Type B pancreatic cell (in vitro differentiated cells): Measurements from ENCODE around the gene EPB41L4B. TPM values are rescaled to one million over a fixed set of nuclear protein-coding genes. Genes with fewer than 3 reads are reported as not detected.

ENCODE experiments used
- DNase-seq: peaks from one replicate; pipeline ENCODE4 v3.0.0; 2021; ENCODE audit warnings: mixed read lengths; ENCODE audit not compliant: unreplicated experiment; ENCODE audit errors: extremely low spot score
- H3K27ac Mint-ChIP-seq: 2 replicates; pipeline ENCODE4 v1.8.0; 2021; ENCODE audit warnings: mild to moderate bottlenecking, mixed read lengths
- H3K27me3 Mint-ChIP-seq: 2 replicates; pipeline ENCODE4 v1.8.0; 2021; ENCODE audit warnings: mixed read lengths
- H3K36me3 Mint-ChIP-seq: 2 replicates; pipeline ENCODE4 v1.8.0; 2021; ENCODE audit warnings: mixed read lengths
- H3K4me1 Mint-ChIP-seq: one replicate; pipeline ENCODE4 v1.8.0; 2021; ENCODE audit warnings: mixed read lengths; ENCODE audit not compliant: unreplicated experiment
- H3K4me3 Mint-ChIP-seq: 2 replicates; pipeline ENCODE4 v1.8.0; 2021; ENCODE audit warnings: mild to moderate bottlenecking, mixed read lengths
- H3K9me3 Mint-ChIP-seq: 2 replicates; pipeline ENCODE4 v1.8.0; 2021; ENCODE audit warnings: mixed read lengths
- total RNA-seq: library from RNA; stranded (reverse); gene quantifications from 2 replicates; pipeline ENCODE4 v1.2.1, GENCODE V29; 2021; ENCODE audit warnings: low replicate concordance
- TF ChIP-seq, protein P1 (sequence below): fragments of 200-600 bp; sonication (generic); conservative IDR thresholded peaks from 2 replicates; pipeline ENCODE4 v1.5.0; 2021; ENCODE audit warnings: antibody characterized with exemption, mild to moderate bottlenecking

Gene EPB41L4B
- total RNA-seq, 1 donor from 2014 or later: 14.4 TPM

DNA sequence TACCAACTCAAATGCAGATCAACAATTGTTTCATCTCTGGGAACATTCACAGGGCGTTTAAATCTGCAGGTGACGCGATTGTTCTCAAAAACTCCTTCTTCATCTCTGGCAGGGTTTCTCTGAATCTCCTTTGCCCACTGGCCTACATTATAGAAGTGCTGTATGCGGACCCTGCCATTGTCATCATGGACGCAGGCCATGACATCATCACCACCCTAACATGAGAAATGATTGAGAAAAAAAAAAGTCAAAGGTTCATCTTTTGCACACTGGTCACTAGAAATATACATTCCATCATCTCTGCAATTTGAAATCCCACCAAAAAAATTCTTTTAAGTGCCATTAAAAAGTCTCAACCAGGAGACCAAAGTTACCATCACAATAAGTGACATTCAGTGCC, 179.5 kb downstream of the EPB41L4B start:
- DNase-seq: no peak
- no peak overlapping the region for H3K27ac Mint-ChIP-seq
- peaks cover 4% of the 10 kb centered on the region for H3K4me1 Mint-ChIP-seq
- TF ChIP-seq, protein P1, sequence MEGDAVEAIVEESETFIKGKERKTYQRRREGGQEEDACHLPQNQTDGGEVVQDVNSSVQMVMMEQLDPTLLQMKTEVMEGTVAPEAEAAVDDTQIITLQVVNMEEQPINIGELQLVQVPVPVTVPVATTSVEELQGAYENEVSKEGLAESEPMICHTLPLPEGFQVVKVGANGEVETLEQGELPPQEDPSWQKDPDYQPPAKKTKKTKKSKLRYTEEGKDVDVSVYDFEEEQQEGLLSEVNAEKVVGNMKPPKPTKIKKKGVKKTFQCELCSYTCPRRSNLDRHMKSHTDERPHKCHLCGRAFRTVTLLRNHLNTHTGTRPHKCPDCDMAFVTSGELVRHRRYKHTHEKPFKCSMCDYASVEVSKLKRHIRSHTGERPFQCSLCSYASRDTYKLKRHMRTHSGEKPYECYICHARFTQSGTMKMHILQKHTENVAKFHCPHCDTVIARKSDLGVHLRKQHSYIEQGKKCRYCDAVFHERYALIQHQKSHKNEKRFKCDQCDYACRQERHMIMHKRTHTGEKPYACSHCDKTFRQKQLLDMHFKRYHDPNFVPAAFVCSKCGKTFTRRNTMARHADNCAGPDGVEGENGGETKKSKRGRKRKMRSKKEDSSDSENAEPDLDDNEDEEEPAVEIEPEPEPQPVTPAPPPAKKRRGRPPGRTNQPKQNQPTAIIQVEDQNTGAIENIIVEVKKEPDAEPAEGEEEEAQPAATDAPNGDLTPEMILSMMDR: no peak
- H3K36me3 Mint-ChIP-seq: no peaks in the 10 kb centered on the region
- no peaks in the 10 kb centered on the region for H3K27me3 Mint-ChIP-seq
- no peak overlapping the region for H3K4me3 Mint-ChIP-seq
- no peaks in the 10 kb centered on the region for H3K9me3 Mint-ChIP-seq

DNA sequence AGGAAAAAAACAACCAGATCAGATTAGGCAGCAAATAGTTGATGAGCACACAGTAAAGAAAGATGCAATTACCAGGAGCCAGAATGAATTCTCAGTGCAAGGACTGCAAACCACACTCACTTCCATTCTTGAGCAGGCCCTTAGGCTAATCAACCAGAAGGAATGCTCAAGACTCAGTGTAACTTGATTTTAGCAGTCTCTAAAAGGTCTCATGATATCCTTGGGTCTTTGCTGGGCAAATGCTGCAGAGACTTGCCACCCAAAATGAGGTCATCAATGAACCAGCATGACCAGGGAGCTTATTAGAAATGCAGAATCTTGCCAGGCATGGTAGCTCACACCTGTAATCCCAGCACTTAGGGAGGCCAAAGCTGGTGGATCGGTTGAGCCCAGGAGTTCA, 181.0 kb downstream of the EPB41L4B start:
- Mint-ChIP-seq H3K9me3 (no peaks in the 10 kb centered on the region), H3K36me3 (no peaks in the 10 kb centered on the region), H3K4me1 (peaks cover 4% of the 10 kb centered on the region), H3K27me3 (no peaks in the 10 kb centered on the region), H3K4me3 (no peak overlapping the region), H3K27ac (no peak overlapping the region)
- TF ChIP-seq, protein P1: no peak
- DNase-seq: no peak

- H3K36me3 Mint-ChIP-seq: no peaks in the 10 kb centered on the region
- H3K27ac Mint-ChIP-seq: no peak overlapping the region
- no peaks in the 10 kb centered on the region for H3K9me3 Mint-ChIP-seq
- H3K27me3 Mint-ChIP-seq: no peaks in the 10 kb centered on the region
- TF ChIP-seq, protein P1: no peak
- H3K4me1 Mint-ChIP-seq: no peaks in the 10 kb centered on the region
- H3K4me3 Mint-ChIP-seq: no peak overlapping the region
- no peak for DNase-seq
These were observed 182.4 kb downstream of the EPB41L4B start for GRCh38 chr9:109138421-109138820.

DNA sequence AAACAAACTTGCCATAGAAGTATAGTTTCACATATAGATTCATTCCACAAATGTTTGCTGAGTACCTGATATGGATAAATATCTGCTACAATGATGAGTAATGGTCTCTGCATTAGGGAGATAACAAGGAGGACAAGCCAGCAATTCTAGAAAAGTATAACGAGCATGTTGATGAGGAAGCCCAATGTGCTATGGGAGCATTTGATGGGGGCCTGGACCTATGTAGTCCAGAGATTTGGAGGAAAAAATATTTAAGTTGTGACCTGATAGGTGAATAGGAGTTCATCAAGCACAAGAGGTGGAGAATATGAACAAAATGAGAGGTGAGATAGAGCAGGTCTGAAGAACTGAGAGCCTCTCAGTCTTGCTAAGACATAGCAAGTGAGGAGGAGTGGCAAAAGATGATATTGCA, 186.7 kb downstream of the EPB41L4B start:
- H3K36me3 Mint-ChIP-seq: no peaks in the 10 kb centered on the region
- no peak for DNase-seq
- no peaks in the 10 kb centered on the region for H3K27me3 Mint-ChIP-seq
- no peak overlapping the region for H3K4me3 Mint-ChIP-seq
- no peaks in the 10 kb centered on the region for H3K4me1 Mint-ChIP-seq
- TF ChIP-seq, protein P1: no peak
- no peak overlapping the region for H3K27ac Mint-ChIP-seq
- no peaks in the 10 kb centered on the region for H3K9me3 Mint-ChIP-seq

DNA sequence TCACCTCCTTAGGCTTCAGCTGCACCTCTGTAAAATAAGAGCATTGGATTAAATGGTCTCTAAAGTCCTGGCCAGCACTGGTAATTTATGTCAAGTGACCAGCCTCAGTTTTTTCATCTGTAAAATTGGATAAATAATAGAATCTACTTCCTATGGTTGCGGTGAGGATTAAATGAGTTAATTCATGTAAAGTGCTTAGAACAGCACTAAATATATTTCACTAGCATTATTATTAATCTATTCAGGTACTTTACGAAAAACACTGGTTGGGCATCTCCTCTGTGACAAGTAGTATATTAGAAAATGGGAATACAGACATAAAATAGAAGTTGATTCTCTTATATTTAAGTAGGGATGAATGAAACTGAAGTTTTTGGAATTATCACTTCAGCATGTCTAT, 187.3 kb downstream of the EPB41L4B start:
- Mint-ChIP-seq H3K27ac (no peak overlapping the region), H3K4me1 (no peaks in the 10 kb centered on the region), H3K27me3 (no peaks in the 10 kb centered on the region), H3K4me3 (no peak overlapping the region), H3K36me3 (no peaks in the 10 kb centered on the region), H3K9me3 (no peaks in the 10 kb centered on the region)
- DNase-seq: no peak
- TF ChIP-seq, protein P1: no peak

DNA sequence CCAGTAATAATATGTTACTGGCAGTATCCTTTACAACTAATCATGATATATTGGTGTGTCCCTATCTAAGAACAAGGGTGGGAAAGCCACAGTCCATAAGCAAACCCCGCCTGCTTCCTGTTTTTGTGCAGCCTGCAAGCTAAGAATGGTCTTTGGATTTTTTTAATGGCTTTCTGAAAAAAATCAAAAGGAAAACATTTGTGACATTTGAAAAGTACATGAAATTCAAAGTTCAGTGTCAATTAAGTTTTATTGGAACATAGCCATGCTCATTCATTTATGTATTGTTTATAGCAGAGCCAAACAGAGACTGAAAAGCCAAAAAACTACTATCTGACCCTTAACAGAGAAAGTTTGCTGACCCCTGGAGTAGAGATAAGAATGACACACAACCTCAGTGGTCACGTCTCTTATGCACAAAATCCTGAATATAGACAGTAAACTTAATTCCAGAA, 188.3 kb downstream of the EPB41L4B start:
- TF ChIP-seq, protein P1: no peak
- no peaks in the 10 kb centered on the region for H3K9me3 Mint-ChIP-seq
- no peaks in the 10 kb centered on the region for H3K36me3 Mint-ChIP-seq
- no peak overlapping the region for H3K27ac Mint-ChIP-seq
- DNase-seq: no peak
- no peak overlapping the region for H3K4me3 Mint-ChIP-seq
- H3K4me1 Mint-ChIP-seq: no peaks in the 10 kb centered on the region
- no peaks in the 10 kb centered on the region for H3K27me3 Mint-ChIP-seq
